Measurements from ENCODE around the gene ADCK2. TPM values are rescaled to one million over a fixed set of nuclear protein-coding genes. Genes with fewer than 3 reads are reported as not detected.
A peak's percentile ranks its signal among the peaks of the same experiment; 100 is the strongest.

Gene ADCK2
- total RNA-seq, 3 donors from 2014 or later (not counting 1 experiment from before 2014, with no cell fraction given): 12.6 to 20.7 (median 15.8) TPM

GRCh38 chr7:140671966-140672365 is 779 bp upstream of the ADCK2 start:
- TF ChIP-seq CTCF (IDR thresholded peaks at IDR 0.05): no peak
- ATAC-seq (no peak), DNase-seq (no peak)
- Mint-ChIP-seq H3K27ac (peak overlapping the region; percentile 44 to 50), H3K4me1 (peaks cover 23 to 28% of the 10 kb centered on the region in 2 donors), H3K9me3 (no peaks in the 10 kb centered on the region), H3K36me3 (no peaks in the 10 kb centered on the region), H3K4me3 (peak overlapping the region; percentile 81), H3K27me3 (ENCODE audit: low read depth in 2 of 2) (no peaks in the 10 kb centered on the region)
- no peak overlapping the region for H3K27ac ChIP-seq (ENCODE audit: low read length)
- H3K4me1 ChIP-seq (ENCODE audit: control insufficient read depth, insufficient read depth, low read length): peaks cover 31% of the 10 kb centered on the region
- no peaks in the 10 kb centered on the region for H3K36me3 ChIP-seq (ENCODE audit: control insufficient read depth, insufficient read depth, low read length)
- no peaks in the 10 kb centered on the region for H3K27me3 ChIP-seq (ENCODE audit: control insufficient read depth, insufficient read depth, low read length)
- no peaks in the 10 kb centered on the region for H3K9me3 ChIP-seq (ENCODE audit: control insufficient read depth, insufficient read depth, low read length)
- H3K4me3 ChIP-seq (ENCODE audit: low read length): no peak overlapping the region
- intact Hi-C loops (cut with micrococcal nuclease): no loop called here
- WGBS (ENCODE audit: insufficient coverage): 94% methylated on average over 15 of the region's 15 CpGs

- Histone ChIP-seq H3K36me3 (ENCODE audit: control insufficient read depth, insufficient read depth, low read length) (no peaks in the 10 kb centered on the region), H3K4me3 (ENCODE audit: low read length) (peak overlapping the region; percentile 63)
- ATAC-seq: peak; percentile 82 to 86 (median 84)
Observed at GRCh38 chr7:140673063-140673773, 473 bp downstream of the ADCK2 start.

GRCh38 chr7:140673774-140674155 is 1.0 kb downstream of the ADCK2 start:
- Histone ChIP-seq H3K27me3 (ENCODE audit: control insufficient read depth, insufficient read depth, low read length) (no peaks in the 10 kb centered on the region), H3K27ac (ENCODE audit: low read length) (peak overlapping the region; percentile 82), H3K4me3 (ENCODE audit: low read length) (peak overlapping the region; percentile 63), H3K9me3 (ENCODE audit: control insufficient read depth, insufficient read depth, low read length) (no peaks in the 10 kb centered on the region), H3K36me3 (ENCODE audit: control insufficient read depth, insufficient read depth, low read length) (no peaks in the 10 kb centered on the region), H3K4me1 (ENCODE audit: control insufficient read depth, insufficient read depth, low read length) (peaks cover 31% of the 10 kb centered on the region)
- no peak for TF ChIP-seq CTCF (IDR thresholded peaks at IDR 0.05)
- peak overlapping the region; percentile 88 for H3K4me3 Mint-ChIP-seq
- no peaks in the 10 kb centered on the region for H3K36me3 Mint-ChIP-seq
- H3K9me3 Mint-ChIP-seq: no peaks in the 10 kb centered on the region
- no peaks in the 10 kb centered on the region for H3K27me3 Mint-ChIP-seq (ENCODE audit: low read depth in 2 of 2)
- H3K4me1 Mint-ChIP-seq: peaks cover 37 to 39% of the 10 kb centered on the region in 2 donors
- DNase-seq (no peak), ATAC-seq (no peak)
- intact Hi-C loops (cut with micrococcal nuclease): no loop called here
- H3K27ac Mint-ChIP-seq: peak overlapping the region; percentile 54 to 87
- WGBS (ENCODE audit: insufficient coverage): 37% methylated on average over 18 of the region's 18 CpGs

More at GRCh38 chr7:140673063-140673773, 473 bp downstream of the ADCK2 start:
- peak overlapping the region; percentile 88 for H3K4me3 Mint-ChIP-seq
- no peaks in the 10 kb centered on the region for H3K36me3 Mint-ChIP-seq
- Histone ChIP-seq H3K27ac (ENCODE audit: low read length) (peak overlapping the region; percentile 82), H3K4me1 (ENCODE audit: control insufficient read depth, insufficient read depth, low read length) (peaks cover 31% of the 10 kb centered on the region), H3K9me3 (ENCODE audit: control insufficient read depth, insufficient read depth, low read length) (no peaks in the 10 kb centered on the region), H3K27me3 (ENCODE audit: control insufficient read depth, insufficient read depth, low read length) (no peaks in the 10 kb centered on the region)
- under 1% methylated on average over 72 of the region's 72 CpGs for WGBS (ENCODE audit: insufficient coverage)
- no peak for TF ChIP-seq CTCF (IDR thresholded peaks at IDR 0.05)
- DNase-seq: peak; percentile 54 to 75
- no peaks in the 10 kb centered on the region for H3K27me3 Mint-ChIP-seq (ENCODE audit: low read depth in 2 of 2)
- H3K27ac Mint-ChIP-seq: peak overlapping the region; percentile 54 to 87
- peaks cover 33 to 37% of the 10 kb centered on the region in 2 donors for H3K4me1 Mint-ChIP-seq
- intact Hi-C loops (cut with micrococcal nuclease): no loop called here
- H3K9me3 Mint-ChIP-seq: no peaks in the 10 kb centered on the region
